CD4-positive, alpha-beta T cell (primary cell): ENCODE data around the gene PIBF1. TPM values are rescaled to one million over a fixed set of nuclear protein-coding genes. Genes with fewer than 3 reads are reported as not detected.
"Not testable (repeated sequence)": the region's sequence is repeated elsewhere in the genome, so short reads cannot be mapped to it uniquely, and the experiment has no call there.

Source experiments
- ATAC-seq: fragments of 200-7000 bp; cut with Tn5 transposase; one replicate; pipeline ENCODE4 v1.10.0; 2022; ENCODE audit warnings: mild to moderate bottlenecking; ENCODE audit not compliant: poor library complexity
- CTCF ChIA-PET: fragments of 350-600 bp; sonication (Branson Sonifier 250); formaldehyde crosslinking; loops from one replicate; lab custom pipeline; 2021; ENCODE audit warnings: antibody characterized with exemption, inconsistent platforms; lab: Charles Lee
- POLR2A ChIA-PET: fragments of 350-600 bp; sonication (Branson Sonifier 250); formaldehyde crosslinking; loops from one replicate; lab custom pipeline; 2021; ENCODE audit warnings: antibody characterized with exemption, inconsistent platforms; lab: Charles Lee
- DNase-seq, 14 experiments: peaks; one replicate each; pipeline ENCODE4 v3.0.0-alpha.2; 2013 to 2020; ENCODE audit warnings: mixed read lengths in 2 of 14
- H3K27ac ChIP-seq, 2 donors: one replicate each; pipeline versions ENCODE4 v1.5.1 to v1.7.0; 2013; ENCODE audit warnings: low read length in 2 of 2, low read depth in 1 of 2, mild to moderate bottlenecking in 1 of 2
- H3K27me3 ChIP-seq, 2 experiments: 1 replicate in 1 of 2; 2 replicates in 1 of 2; pipeline versions ENCODE4 v1.6.1 to v1.7.0; 2013; ENCODE audit warnings: low read length in 2 of 2, control low read depth in 1 of 2, mild to moderate bottlenecking in 1 of 2, moderate library complexity in 1 of 2; ENCODE audit not compliant: insufficient read depth in 2 of 2, control insufficient read depth in 1 of 2
- H3K36me3 ChIP-seq: one replicate; pipeline ENCODE4 v1.6.1; 2013; ENCODE audit warnings: low read length, control low read depth; ENCODE audit not compliant: insufficient read depth
- H3K4me1 ChIP-seq: one replicate; pipeline ENCODE4 v1.6.1; 2013; ENCODE audit warnings: low read length, control low read depth; ENCODE audit not compliant: insufficient read depth
- H3K4me3 ChIP-seq: one replicate; pipeline ENCODE4 v1.5.1; 2013; ENCODE audit warnings: mild to moderate bottlenecking, low read length, moderate library complexity
- H3K9me3 ChIP-seq, 2 experiments: 1 replicate in 1 of 2; 2 replicates in 1 of 2; pipeline versions ENCODE4 v1.6.1 to v1.7.0; 2013; ENCODE audit warnings: low read length in 2 of 2, mild to moderate bottlenecking in 2 of 2, control low read depth in 1 of 2, moderate library complexity in 1 of 2; ENCODE audit not compliant: control insufficient read depth in 1 of 2, insufficient read depth in 1 of 2
- H3K27ac Mint-ChIP-seq: one replicate; pipeline ENCODE4 v1.8.0; 2020; ENCODE audit warnings: mixed read lengths
- H3K27me3 Mint-ChIP-seq: one replicate; pipeline ENCODE4 v1.8.0; 2021; ENCODE audit warnings: mixed read lengths
- H3K36me3 Mint-ChIP-seq: one replicate; pipeline ENCODE4 v1.8.0; 2021; ENCODE audit warnings: low read depth, mixed read lengths
- H3K4me1 Mint-ChIP-seq: one replicate; pipeline ENCODE4 v1.8.0; 2021; ENCODE audit warnings: low read depth, mixed read lengths
- H3K4me3 Mint-ChIP-seq: one replicate; pipeline ENCODE4 v1.8.0; 2020; ENCODE audit warnings: mild to moderate bottlenecking, mixed read lengths
- H3K9me3 Mint-ChIP-seq: one replicate; pipeline ENCODE4 v1.8.0; 2020; ENCODE audit warnings: mixed read lengths
- intact Hi-C, 2 experiments: fragments of 100-400 bp; cut with DNase I in 1 of 2; cut with micrococcal nuclease in 1 of 2; formaldehyde crosslinking; loops; one replicate each; pipeline versions ENCODE4 v1.15.1 to v1.9.0; 2023 to 2025; cut with DNase I, micrococcal nuclease
- total RNA-seq, 174 experiments: library from RNA in 2 of 174; stranded (reverse) in 2 of 174; gene quantifications; one replicate each; pipeline ENCODE4 v1.2.3 and lab custom pipeline; 2021 to 2026
- TF ChIP-seq, protein P1 (sequence below): fragments of 200-600 bp; IDR thresholded peaks from one replicate; pipeline ENCODE4 v1.8.0; 2022; ENCODE audit warnings: antibody characterized with exemption, mild to moderate bottlenecking

Gene PIBF1
- total RNA-seq, 2 experiments from 2014 or later = 22.6 to 22.7 TPM

DNA sequence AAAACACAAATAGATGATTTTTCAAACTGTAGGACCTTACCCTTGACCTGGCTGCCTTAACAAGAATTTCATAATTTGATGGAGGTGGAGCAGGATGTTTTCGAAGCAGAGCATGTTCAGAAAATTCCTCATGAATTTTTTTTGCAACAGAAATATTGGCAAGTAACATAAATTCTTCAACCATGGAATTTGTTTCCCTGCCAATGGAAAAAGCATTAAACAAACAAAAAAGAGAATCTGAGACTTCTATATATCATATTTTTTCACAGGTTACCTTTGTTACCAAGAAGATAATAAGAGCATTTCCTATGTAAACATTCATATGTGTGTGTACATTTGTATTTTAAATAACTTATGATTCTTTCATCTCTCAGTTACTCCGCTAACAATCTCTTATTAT is 18.5 kb upstream of the PIBF1 start:
- Mint-ChIP-seq H3K4me3 (no peak overlapping the region), H3K9me3 (no peaks in the 10 kb centered on the region), H3K4me1 (peaks cover 6% of the 10 kb centered on the region), H3K27me3 (no peaks in the 10 kb centered on the region), H3K27ac (no peak overlapping the region), H3K36me3 (peaks cover 95% of the 10 kb centered on the region)
- TF ChIP-seq, protein P1, sequence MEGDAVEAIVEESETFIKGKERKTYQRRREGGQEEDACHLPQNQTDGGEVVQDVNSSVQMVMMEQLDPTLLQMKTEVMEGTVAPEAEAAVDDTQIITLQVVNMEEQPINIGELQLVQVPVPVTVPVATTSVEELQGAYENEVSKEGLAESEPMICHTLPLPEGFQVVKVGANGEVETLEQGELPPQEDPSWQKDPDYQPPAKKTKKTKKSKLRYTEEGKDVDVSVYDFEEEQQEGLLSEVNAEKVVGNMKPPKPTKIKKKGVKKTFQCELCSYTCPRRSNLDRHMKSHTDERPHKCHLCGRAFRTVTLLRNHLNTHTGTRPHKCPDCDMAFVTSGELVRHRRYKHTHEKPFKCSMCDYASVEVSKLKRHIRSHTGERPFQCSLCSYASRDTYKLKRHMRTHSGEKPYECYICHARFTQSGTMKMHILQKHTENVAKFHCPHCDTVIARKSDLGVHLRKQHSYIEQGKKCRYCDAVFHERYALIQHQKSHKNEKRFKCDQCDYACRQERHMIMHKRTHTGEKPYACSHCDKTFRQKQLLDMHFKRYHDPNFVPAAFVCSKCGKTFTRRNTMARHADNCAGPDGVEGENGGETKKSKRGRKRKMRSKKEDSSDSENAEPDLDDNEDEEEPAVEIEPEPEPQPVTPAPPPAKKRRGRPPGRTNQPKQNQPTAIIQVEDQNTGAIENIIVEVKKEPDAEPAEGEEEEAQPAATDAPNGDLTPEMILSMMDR = no peak
- no peaks in the 10 kb centered on the region for H3K27me3 ChIP-seq
- H3K27ac ChIP-seq = no peak overlapping the region
- H3K4me1 ChIP-seq = no peaks in the 10 kb centered on the region
- no peaks in the 10 kb centered on the region for H3K9me3 ChIP-seq
- ATAC-seq = no peak
- intact Hi-C loops = no loop called here
- CTCF ChIA-PET = no interaction called here
- H3K4me3 ChIP-seq = no peak overlapping the region
- peaks cover 98% of the 10 kb centered on the region for H3K36me3 ChIP-seq
- POLR2A ChIA-PET = no interaction called here
- no peak for DNase-seq

DNA sequence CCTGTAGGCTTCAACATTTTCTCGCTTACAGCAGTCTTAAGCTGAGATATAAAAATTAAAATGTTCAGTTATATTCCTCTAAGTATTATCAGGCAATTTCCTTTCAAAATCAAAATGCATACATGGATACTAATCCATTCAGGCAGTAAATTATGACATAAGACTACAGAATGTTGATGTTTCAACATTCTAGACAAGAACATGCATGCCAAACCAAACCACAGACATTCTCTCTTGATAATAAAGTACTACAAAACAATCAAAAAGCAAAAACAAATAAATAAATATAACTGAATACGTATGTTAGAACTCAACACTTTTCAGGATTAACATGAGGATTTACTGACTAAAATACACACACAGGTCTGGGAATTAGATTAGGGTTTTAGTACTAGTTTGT is 7.9 kb upstream of the PIBF1 start:
- Mint-ChIP-seq H3K4me3 (no peak overlapping the region), H3K27me3 (no peaks in the 10 kb centered on the region), H3K4me1 (peaks cover 20% of the 10 kb centered on the region), H3K9me3 (no peaks in the 10 kb centered on the region), H3K36me3 (peaks cover 89% of the 10 kb centered on the region), H3K27ac (no peak overlapping the region)
- Histone ChIP-seq H3K4me3 (no peak overlapping the region), H3K27me3 (no peaks in the 10 kb centered on the region), H3K36me3 (peaks cover 96% of the 10 kb centered on the region), H3K4me1 (peaks cover 2% of the 10 kb centered on the region), H3K27ac (no peak overlapping the region), H3K9me3 (no peaks in the 10 kb centered on the region)
- no peak for DNase-seq
- ChIA-PET POLR2A (no interaction called here), CTCF (no interaction called here)
- TF ChIP-seq, protein P1 = no peak
- intact Hi-C loops = no loop called here
- no peak for ATAC-seq

DNA sequence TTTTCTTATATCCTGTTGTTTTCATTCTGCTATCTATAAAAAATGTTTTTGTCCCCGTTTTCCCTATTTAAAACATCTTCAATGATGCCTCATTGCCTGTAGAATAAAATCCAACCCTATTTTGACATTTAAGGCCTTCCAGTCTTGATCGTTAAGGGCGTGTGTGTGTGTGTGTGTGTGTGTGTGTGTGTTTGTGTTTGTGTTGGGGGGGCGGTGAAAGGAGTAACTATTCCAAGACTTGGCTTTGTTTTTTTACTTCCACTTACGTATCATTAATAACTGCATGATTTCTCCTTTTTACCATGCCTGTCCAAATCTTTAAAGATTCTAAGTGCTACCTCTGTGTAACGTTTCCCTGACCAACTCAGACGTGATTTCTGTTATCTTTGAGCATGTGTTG is 784 bp downstream of the PIBF1 start:
- no peaks in the 10 kb centered on the region for H3K9me3 ChIP-seq
- peak in 3 of 14 experiments; percentile 8 to 40 (median 40) for DNase-seq
- H3K27ac Mint-ChIP-seq = peak overlapping the region; percentile 95
- ChIA-PET POLR2A (interaction anchor here (1.7 kb wide), 1 partner anchor 13 kb away, joined by 3 read pairs; no protein-coding TSS in a partner anchor), CTCF (no interaction called here)
- peak overlapping the region; percentile 98 for H3K4me3 Mint-ChIP-seq
- no peaks in the 10 kb centered on the region for H3K27me3 ChIP-seq
- intact Hi-C loops = no loop called here
- ATAC-seq = no peak
- peaks cover 66% of the 10 kb centered on the region for H3K36me3 Mint-ChIP-seq
- H3K9me3 Mint-ChIP-seq = no peaks in the 10 kb centered on the region
- H3K4me1 Mint-ChIP-seq = peaks cover 66% of the 10 kb centered on the region
- peaks cover 36% of the 10 kb centered on the region for H3K4me1 ChIP-seq
- H3K36me3 ChIP-seq = peaks cover 22% of the 10 kb centered on the region
- TF ChIP-seq, protein P1 = no peak
- H3K27ac ChIP-seq = peak overlapping the region; percentile 87 to 93
- peak overlapping the region; percentile 88 for H3K4me3 ChIP-seq
- H3K27me3 Mint-ChIP-seq = no peaks in the 10 kb centered on the region

DNA sequence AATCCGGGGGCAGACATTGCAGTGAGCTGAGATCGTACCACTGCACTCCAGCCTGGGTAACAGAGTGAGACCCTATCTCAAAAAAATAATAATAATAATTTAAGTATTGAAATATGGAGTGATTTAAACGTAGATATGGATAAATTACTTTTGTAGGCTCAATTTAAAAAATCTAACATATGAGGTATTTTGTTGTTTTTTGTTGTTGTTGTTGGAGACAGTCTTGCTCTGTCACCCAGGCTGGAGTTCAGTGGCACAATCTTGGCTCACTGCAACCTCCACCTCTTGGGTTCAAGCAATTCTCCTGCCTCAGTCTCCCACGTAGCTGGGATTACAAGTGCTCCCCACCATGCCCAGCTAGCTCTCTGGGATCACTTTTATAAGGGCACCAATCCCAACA is 2.7 kb downstream of the PIBF1 start:
- H3K27ac ChIP-seq, H3K4me3 ChIP-seq, H3K27me3 ChIP-seq, ATAC-seq, POLR2A ChIA-PET, H3K9me3 Mint-ChIP-seq, H3K27ac Mint-ChIP-seq, H3K9me3 ChIP-seq, H3K36me3 ChIP-seq, intact Hi-C loops, H3K27me3 Mint-ChIP-seq, DNase-seq: not testable (repeated sequence)
- Mint-ChIP-seq H3K36me3 (peaks cover 63% of the 10 kb centered on the region), H3K4me3 (peak overlapping the region; percentile 12), H3K4me1 (peaks cover 70% of the 10 kb centered on the region)
- peaks cover 27% of the 10 kb centered on the region for H3K4me1 ChIP-seq
- CTCF ChIA-PET = interaction anchor here (0.7 kb wide), 1 partner anchor 1820 kb away, joined by 3 read pairs; no protein-coding TSS in a partner anchor
